Thyroid gland (tissue), 4 donors: Measurements from ENCODE around the gene STYXL1.

ENCODE experiments used
- CTCF ChIP-seq, 6 experiments: fragments of 200-600 bp in 3 of 6; fragments of 450-650 bp in 3 of 6; sonication (generic) in 3 of 6; IDR thresholded peaks; one replicate each; pipeline ENCODE4 v1.5.1; 2016 to 2019; ENCODE audit warnings: antibody characterized with exemption in 6 of 6, mild to moderate bottlenecking in 2 of 6, inconsistent platforms in 1 of 6, moderate library complexity in 1 of 6
- POLR2A ChIP-seq, 2 donors: fragments of 450-650 bp; IDR thresholded peaks; one replicate each; pipeline ENCODE4 v1.6.1; 2017; ENCODE audit warnings: antibody characterized with exemption in 2 of 2, mild to moderate bottlenecking in 2 of 2, moderate library complexity in 1 of 2

GRCh38 chr7:76002139-76002538, 45.7 kb downstream of the STYXL1 start:
- TF ChIP-seq POLR2A (IDR thresholded peaks at IDR 0.05) = no peak
- no peak for TF ChIP-seq CTCF (IDR thresholded peaks at IDR 0.05)
